GM12878 (cell line): Measurements from ENCODE around the gene EID1. TPM values are rescaled to one million over a fixed set of nuclear protein-coding genes. Genes with fewer than 3 reads are reported as not detected.
A peak's percentile ranks its signal among the peaks of the same experiment; 100 is the strongest.

ENCODE experiments used
- ATAC-seq: fragments of 200-7000 bp; cut with Tn5 transposase; 3 replicates; pipeline ENCODE4 v1.9.1; 2020; ENCODE audit warnings: mild to moderate bottlenecking, moderate library complexity
- BruUV-seq: library from RNA; stranded (reverse); fragments of 400-500 nt; replicated peaks from 2 replicates; lab custom pipeline; 2021; lab: Mats Ljungman, UMichigan
- CTCF ChIA-PET: fragments of 300-600 bp; sonication (Branson Sonifier 250); formaldehyde crosslinking; extraction: SDS; loops from one replicate; lab custom pipeline; 2021; ENCODE audit warnings: inconsistent platforms; lab: Yijun Ruan, JAX
- POLR2A ChIA-PET: fragments of 350-600 bp; formaldehyde crosslinking; extraction: SDS; loops from one replicate; lab custom pipeline; 2021; ENCODE audit warnings: inconsistent platforms; lab: Charles Lee
- RAD21 ChIA-PET: fragments of 300-600 bp; sonication (Branson Sonifier 250); formaldehyde crosslinking; loops from one replicate; lab custom pipeline; 2023; ENCODE audit warnings: antibody characterized with exemption; ENCODE audit not compliant: unreplicated experiment; lab: Charles Lee
- SMC1A ChIA-PET: fragments of 300-600 bp; sonication (Branson Sonifier 250); formaldehyde crosslinking; loops from one replicate; lab custom pipeline; 2023; ENCODE audit not compliant: unreplicated experiment, uncharacterized antibody; lab: Charles Lee
- DNase-seq: peaks from one replicate; pipeline ENCODE4 v3.0.0-alpha.2; 2011; ENCODE audit warnings: low read depth, low spot score
- FAIRE-seq: peaks from 3 replicates; lab custom pipeline; 2011; peaks lifted over from hg19 to GRCh38; lab: Jason Lieb, UNC
- H2AFZ ChIP-seq: 2 replicates; pipeline ENCODE4 v1.6.0; 2011; ENCODE audit warnings: low read depth, low read length, control low read depth; ENCODE audit not compliant: control insufficient read depth
- H3K27ac ChIP-seq: 2 replicates; pipeline ENCODE4 v1.5.1; 2011; ENCODE audit warnings: control low read depth; ENCODE audit not compliant: control insufficient read depth, insufficient read depth
- H3K27me3 ChIP-seq, 2 experiments: replicated peaks in 1 of 2; 2 replicates each; pipeline versions ENCODE4 v1.6.0 to v1.6.1; 2011; ENCODE audit warnings: low read length in 1 of 2; ENCODE audit not compliant: control insufficient read depth in 2 of 2, insufficient read depth in 2 of 2
- H3K36me3 ChIP-seq, 2 experiments: 2 replicates each; pipeline ENCODE4 v1.5.1; 2011; ENCODE audit warnings: low read length in 1 of 2; ENCODE audit not compliant: control insufficient read depth in 2 of 2, insufficient read depth in 2 of 2
- H3K4me1 ChIP-seq: 2 replicates; pipeline ENCODE4 v1.6.1; 2011; ENCODE audit warnings: mild to moderate bottlenecking, low read length, moderate library complexity, mixed read lengths; ENCODE audit not compliant: control insufficient read depth, insufficient read depth
- H3K4me2 ChIP-seq: 2 replicates; pipeline ENCODE4 v1.6.0; 2011; ENCODE audit warnings: control low read depth; ENCODE audit not compliant: control insufficient read depth, insufficient read depth
- H3K4me3 ChIP-seq: fragments of 200-600 bp; sonication (generic); 2 replicates; pipeline ENCODE4 v1.5.1; 2016
- H3K79me2 ChIP-seq: 2 replicates; pipeline ENCODE4 v1.6.0; 2011; ENCODE audit warnings: low read length; ENCODE audit not compliant: control insufficient read depth, insufficient read depth
- H3K9ac ChIP-seq: 2 replicates; pipeline ENCODE4 v1.8.0; 2011; ENCODE audit warnings: low read length, control low read depth, mixed read lengths; ENCODE audit not compliant: control insufficient read depth, insufficient read depth
- H3K9me3 ChIP-seq: replicated peaks from 3 replicates; pipeline ENCODE4 v1.5.1; 2011; ENCODE audit warnings: mild to moderate bottlenecking, low read length; ENCODE audit not compliant: control insufficient read depth, insufficient read depth
- H4K20me1 ChIP-seq: 2 replicates; pipeline ENCODE4 v1.6.0; 2011; ENCODE audit not compliant: control insufficient read depth, insufficient read depth
- CHD1 ChIP-seq: IDR thresholded peaks from 2 replicates; pipeline ENCODE4 v1.6.1; 2012; ENCODE audit warnings: low read depth, low read length, improper control_type of control experiment
- CREB1 ChIP-seq: IDR thresholded peaks from 2 replicates; pipeline ENCODE4 v1.6.1; 2012; ENCODE audit warnings: low read depth, mild to moderate bottlenecking, inconsistent platforms
- GATAD2B ChIP-seq: fragments of 450-650 bp; conservative IDR thresholded peaks from 2 replicates; pipeline ENCODE4 v1.6.1; 2017; ENCODE audit warnings: low read depth, mild to moderate bottlenecking, moderate library complexity
- JUNB ChIP-seq: IDR thresholded peaks from 2 replicates; pipeline ENCODE4 v1.6.1; 2016; ENCODE audit warnings: antibody characterized with exemption, mild to moderate bottlenecking
- NFYA ChIP-seq: IDR thresholded peaks from 2 replicates; pipeline ENCODE4 v1.6.1; 2011; ENCODE audit warnings: low read depth, mild to moderate bottlenecking, low read length, improper control_type of control experiment, borderline replicate concordance
- NFYB ChIP-seq: IDR thresholded peaks from 2 replicates; pipeline ENCODE4 v1.6.1; 2011; ENCODE audit warnings: low read depth, mild to moderate bottlenecking, low read length, improper control_type of control experiment, moderate library complexity; ENCODE audit not compliant: insufficient read depth
- NR2C1 ChIP-seq: fragments of 450-650 bp; IDR thresholded peaks from 2 replicates; pipeline ENCODE4 v1.6.1; 2017; ENCODE audit warnings: antibody characterized with exemption, mild to moderate bottlenecking, moderate library complexity
- NR2F1 ChIP-seq: fragments of 450-650 bp; conservative IDR thresholded peaks from 2 replicates; pipeline ENCODE4 v1.6.1; 2017; ENCODE audit warnings: mild to moderate bottlenecking
- RB1 ChIP-seq: fragments of 450-650 bp; formaldehyde crosslinking; IDR thresholded peaks from 2 replicates; pipeline ENCODE4 v1.6.1; 2017; ENCODE audit warnings: mild to moderate bottlenecking, borderline replicate concordance
- RELA ChIP-seq: fragments of 450-650 bp; IDR thresholded peaks from 2 replicates; pipeline ENCODE4 v1.8.0; 2014; ENCODE audit warnings: borderline replicate concordance; ENCODE audit not compliant: partially characterized antibody
- TCF7 ChIP-seq: IDR thresholded peaks from 2 replicates; pipeline ENCODE4 v1.6.1; 2014; ENCODE audit warnings: antibody characterized with exemption, borderline replicate concordance
- WGBS: methylation state at CpG from one replicate; pipeline ENCODE4 v1.1.6; 2016; ENCODE audit warnings: low lambda C conversion rate; ENCODE audit not compliant: insufficient replicate concordance, insufficient coverage; ENCODE audit errors: missing lambda C conversion rate; 5-methylcytosine and 5-hydroxymethylcytosine counted together
- in situ Hi-C: fragments of 300-500 bp; cut with MboI; formaldehyde crosslinking; loops from 9 replicates; pipeline ENCODE4 v1.14.3; 2018; ENCODE audit warnings: mixed read lengths
- intact Hi-C: fragments of 100-400 bp; cut with micrococcal nuclease; formaldehyde crosslinking; loops from one replicate; pipeline ENCODE4 v1.14.2; 2022; ENCODE audit not compliant: unreplicated experiment
- polyA plus RNA-seq, 11 experiments: library from polyadenylated mRNA; depleted of rRNA in 4 of 11; unstranded in 6 of 11; stranded (reverse) in 5 of 11; fragments of >200 nt; fragmentation: Nextera tagmentation in 4 of 11; fragmentation: Illumina TruSeq in 1 of 11; extraction: Ambion mirVana in 4 of 11; extraction: Trizol in 1 of 11; gene quantifications; 1 replicate in 1 of 11; 2 replicates in 10 of 11; pipeline versions ENCODE4 v1.2.1 to v1.2.3, GENCODE V29; 2011 to 2016; ENCODE audit warnings: inconsistent platforms in 2 of 11, missing spikeins in 2 of 11, low read depth in 1 of 11
- total RNA-seq, 4 experiments: library from RNA; depleted of rRNA in 3 of 4; stranded (reverse); fragments of >200 nt in 3 of 4; fragmentation: Illumina TruSeq in 1 of 4; extraction: Trizol in 1 of 4; gene quantifications; 2 replicates each; pipeline versions ENCODE4 v1.2.1 to v1.2.3, GENCODE V29; 2013 to 2021
- TF ChIP-seq, protein P1 (sequence below): fragments of 450-650 bp; IDR thresholded peaks from 2 replicates; pipeline ENCODE4 v1.6.1; 2016; ENCODE audit warnings: mild to moderate bottlenecking
- TF ChIP-seq, protein P2 (sequence below): fragments of 450-650 bp; IDR thresholded peaks from 2 replicates; pipeline ENCODE4 v1.6.1; 2017; ENCODE audit warnings: mild to moderate bottlenecking, low read depth, inconsistent platforms; ENCODE audit not compliant: poor library complexity, severe bottlenecking

EID1 gene
- total and polyA plus RNA-seq, 10 of the 15 experiments (the other 5 are each of a cell fraction or from before 2014, with no cell fraction given), result 45.6 to 210 (median 124) TPM

DNA sequence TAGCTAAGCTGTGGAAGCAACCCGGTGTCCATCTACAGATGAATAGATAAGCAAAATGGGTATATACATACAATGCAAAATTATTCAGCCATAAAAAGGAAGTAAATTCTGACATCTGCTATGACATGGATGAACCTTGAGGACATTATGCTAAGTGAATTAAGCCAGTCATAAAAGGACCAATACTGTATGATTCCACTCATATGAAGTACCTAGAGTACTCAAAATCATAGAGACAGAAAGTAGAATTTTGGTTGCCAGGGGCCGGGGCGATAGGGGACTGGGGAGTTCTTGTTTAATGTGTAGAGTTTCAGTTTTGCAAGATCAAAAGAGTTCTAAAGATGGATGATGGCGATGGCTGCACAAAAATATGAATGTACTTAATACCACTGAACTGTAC is 10.3 kb downstream of the EID1 start:
- Histone ChIP-seq H3K9me3 (no peaks in the 10 kb centered on the region), H3K4me2 (no peak overlapping the region), H2AFZ (no peak overlapping the region), H3K79me2 (no peaks in the 10 kb centered on the region), H3K9ac (no peak overlapping the region), H3K27ac (no peak overlapping the region), H3K27me3 (no peaks in the 10 kb centered on the region), H3K4me1 (no peaks in the 10 kb centered on the region), H4K20me1 (no peaks in the 10 kb centered on the region), H3K4me3 (no peak overlapping the region), H3K36me3 (no peaks in the 10 kb centered on the region)
- ATAC-seq (peak; percentile 87), DNase-seq (no peak), FAIRE-seq (no peak)
- POLR2A ChIA-PET, result interaction anchor here (1.3 kb wide), 1 partner anchor 10 kb away, joined by 5 read pairs; the partner anchor contains the start of gene EID1
- CTCF ChIA-PET, result interaction anchor here (1.0 to 4.5 kb wide), 6 partner anchors 10 to 87 kb away, joined by 4 to 21 read pairs (median 6); partner anchors contain the start of genes EID1 and SHC4
- intact Hi-C loops (no loop called here), in situ Hi-C loops (no loop called here)
- SMC1A ChIA-PET, result interaction anchor here (1.0 to 3.3 kb wide), 6 partner anchors 15 to 87 kb away, joined by 3 to 11 read pairs (median 4); partner anchors contain the start of gene SHC4
- BruUV-seq, result no TSS peak
- peak; percentile 54; the same call in 1 of the 2 replicates for TF ChIP-seq CREB1
- TF ChIP-seq CHD1, result no peak
- TF ChIP-seq, protein P1, sequence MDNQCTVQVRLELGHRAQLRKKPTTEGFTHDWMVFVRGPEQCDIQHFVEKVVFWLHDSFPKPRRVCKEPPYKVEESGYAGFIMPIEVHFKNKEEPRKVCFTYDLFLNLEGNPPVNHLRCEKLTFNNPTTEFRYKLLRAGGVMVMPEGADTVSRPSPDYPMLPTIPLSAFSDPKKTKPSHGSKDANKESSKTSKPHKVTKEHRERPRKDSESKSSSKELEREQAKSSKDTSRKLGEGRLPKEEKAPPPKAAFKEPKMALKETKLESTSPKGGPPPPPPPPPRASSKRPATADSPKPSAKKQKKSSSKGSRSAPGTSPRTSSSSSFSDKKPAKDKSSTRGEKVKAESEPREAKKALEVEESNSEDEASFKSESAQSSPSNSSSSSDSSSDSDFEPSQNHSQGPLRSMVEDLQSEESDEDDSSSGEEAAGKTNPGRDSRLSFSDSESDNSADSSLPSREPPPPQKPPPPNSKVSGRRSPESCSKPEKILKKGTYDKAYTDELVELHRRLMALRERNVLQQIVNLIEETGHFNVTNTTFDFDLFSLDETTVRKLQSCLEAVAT, result no peak
- TF ChIP-seq JUNB, result peak; percentile 78
- TF ChIP-seq TCF7, result peak; percentile 67
- RAD21 ChIA-PET, result interaction anchor here (1.3 to 3.9 kb wide), 3 partner anchors 10 to 87 kb away, joined by 4 to 16 read pairs (median 7); partner anchors contain the start of genes EID1 and SHC4
- 7% methylated on average over 4 of the region's 4 CpGs for WGBS

DNA sequence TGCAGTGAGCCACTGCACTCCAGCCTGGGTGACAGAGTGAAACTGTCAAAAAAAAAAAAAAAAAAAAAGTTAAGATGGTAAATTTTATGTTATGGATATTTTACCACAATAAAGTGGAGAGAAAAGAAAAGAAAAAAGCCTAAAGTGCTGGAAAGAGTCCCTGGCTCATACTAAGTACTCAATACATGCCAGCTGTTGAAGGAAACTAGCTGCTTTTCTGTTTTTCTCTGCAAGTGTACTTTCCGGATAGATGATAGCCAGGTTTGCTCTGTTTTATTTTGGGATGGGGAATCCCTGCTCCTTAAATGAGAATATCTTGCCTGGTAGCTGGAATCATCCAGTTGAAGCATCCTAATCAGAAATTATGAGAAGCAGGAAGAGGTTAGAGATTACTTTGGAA is 10.9 kb downstream of the EID1 start:
- SMC1A ChIA-PET, result interaction anchor here (1.0 to 3.3 kb wide), 9 partner anchors 8 to 259 kb away, joined by 3 to 11 read pairs (median 4); partner anchors contain the start of genes EID1 and SHC4
- intact Hi-C loops, result no loop called here
- FAIRE-seq, result no peak
- in situ Hi-C loops, result no loop called here
- no peak overlapping the region for H2AFZ ChIP-seq
- 52% methylated on average over 1 of the region's 1 CpG for WGBS
- H3K79me2 ChIP-seq, result no peaks in the 10 kb centered on the region
- no peak overlapping the region for H3K4me2 ChIP-seq
- no peak for ATAC-seq
- POLR2A ChIA-PET, result no interaction called here
- RAD21 ChIA-PET, result interaction anchor here (1.1 to 3.9 kb wide), 4 partner anchors 11 to 87 kb away, joined by 3 to 16 read pairs (median 4); partner anchors contain the start of genes EID1 and SHC4
- CTCF ChIA-PET, result interaction anchor here (1.4 to 4.5 kb wide), 5 partner anchors 11 to 87 kb away, joined by 3 to 21 read pairs (median 5); partner anchors contain the start of genes EID1 and SHC4
- no peaks in the 10 kb centered on the region for H3K36me3 ChIP-seq
- BruUV-seq, result no TSS peak
- H3K27ac ChIP-seq, result no peak overlapping the region
- H4K20me1 ChIP-seq, result no peaks in the 10 kb centered on the region
- H3K27me3 ChIP-seq, result no peaks in the 10 kb centered on the region
- H3K9me3 ChIP-seq, result no peaks in the 10 kb centered on the region
- H3K4me3 ChIP-seq, result no peak overlapping the region
- no peak overlapping the region for H3K9ac ChIP-seq
- no peak for DNase-seq
- no peaks in the 10 kb centered on the region for H3K4me1 ChIP-seq
- no peak for TF ChIP-seq NFYB
- TF ChIP-seq RELA, result no peak
- TF ChIP-seq GATAD2B, result no peak
- no peak for TF ChIP-seq NR2F1
- no peak for TF ChIP-seq NFYA
- no peak for TF ChIP-seq RB1
- no peak for TF ChIP-seq NR2C1
- TF ChIP-seq, protein P2, sequence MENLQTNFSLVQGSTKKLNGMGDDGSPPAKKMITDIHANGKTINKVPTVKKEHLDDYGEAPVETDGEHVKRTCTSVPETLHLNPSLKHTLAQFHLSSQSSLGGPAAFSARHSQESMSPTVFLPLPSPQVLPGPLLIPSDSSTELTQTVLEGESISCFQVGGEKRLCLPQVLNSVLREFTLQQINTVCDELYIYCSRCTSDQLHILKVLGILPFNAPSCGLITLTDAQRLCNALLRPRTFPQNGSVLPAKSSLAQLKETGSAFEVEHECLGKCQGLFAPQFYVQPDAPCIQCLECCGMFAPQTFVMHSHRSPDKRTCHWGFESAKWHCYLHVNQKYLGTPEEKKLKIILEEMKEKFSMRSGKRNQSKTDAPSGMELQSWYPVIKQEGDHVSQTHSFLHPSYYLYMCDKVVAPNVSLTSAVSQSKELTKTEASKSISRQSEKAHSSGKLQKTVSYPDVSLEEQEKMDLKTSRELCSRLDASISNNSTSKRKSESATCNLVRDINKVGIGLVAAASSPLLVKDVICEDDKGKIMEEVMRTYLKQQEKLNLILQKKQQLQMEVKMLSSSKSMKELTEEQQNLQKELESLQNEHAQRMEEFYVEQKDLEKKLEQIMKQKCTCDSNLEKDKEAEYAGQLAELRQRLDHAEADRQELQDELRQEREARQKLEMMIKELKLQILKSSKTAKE, result no peak
